Measurements from ENCODE around the gene PDE6B.
"Not testable (repeated sequence)": the region's sequence is repeated elsewhere in the genome, so short reads cannot be mapped to it uniquely, and the experiment has no call there.

PDE6B gene

DNA sequence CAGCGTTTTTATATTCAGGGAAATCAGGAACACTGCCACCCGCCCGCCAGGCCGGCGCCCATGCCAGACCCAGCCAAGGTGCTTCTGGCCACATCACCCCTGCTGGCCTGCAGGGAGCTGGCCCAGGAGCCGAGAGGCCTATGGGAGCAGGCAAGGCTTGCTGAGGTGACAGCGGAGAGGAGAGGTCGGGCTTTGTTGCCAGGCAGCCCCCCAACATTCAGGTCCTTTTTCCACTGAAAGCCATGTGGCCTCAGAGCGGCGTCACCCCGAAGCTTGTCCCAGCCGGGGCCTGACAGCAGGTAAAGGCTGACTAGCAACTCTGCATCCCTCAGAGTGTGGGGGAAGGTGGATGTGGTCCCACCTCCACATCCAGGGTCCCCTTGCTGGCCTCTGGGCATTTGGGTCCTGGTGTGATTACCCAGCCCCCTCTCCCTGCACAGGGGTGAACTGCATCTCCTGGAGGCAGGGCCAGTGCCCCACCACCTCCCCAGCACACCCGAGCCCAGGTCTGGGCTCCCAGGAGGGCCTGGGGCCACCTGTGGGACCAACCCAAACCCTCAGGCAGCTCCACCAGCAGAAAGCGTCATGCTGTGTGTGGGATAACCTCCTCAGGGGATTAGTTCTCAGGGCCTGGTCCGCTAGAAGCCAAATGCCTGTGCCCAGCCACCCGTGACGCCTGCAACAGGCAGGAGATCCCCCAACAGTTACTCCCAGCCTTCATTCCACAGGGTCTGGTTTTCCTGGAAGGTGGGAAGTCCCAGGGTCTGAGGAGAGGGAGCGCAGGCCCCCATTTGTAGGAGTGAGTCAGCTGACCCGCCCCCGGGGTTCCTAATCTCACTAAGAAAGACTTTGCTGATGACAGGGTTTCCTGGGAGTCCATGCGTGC is at the start of gene PDE6B:
TSS of gene PDE6B (plus strand) at position 869 of the 886 bp plus-strand sequence. CDS start 54 bp downstream, outside the sequence.
- DNase-seq (ENCODE audit: low read depth), result no peak

DNA sequence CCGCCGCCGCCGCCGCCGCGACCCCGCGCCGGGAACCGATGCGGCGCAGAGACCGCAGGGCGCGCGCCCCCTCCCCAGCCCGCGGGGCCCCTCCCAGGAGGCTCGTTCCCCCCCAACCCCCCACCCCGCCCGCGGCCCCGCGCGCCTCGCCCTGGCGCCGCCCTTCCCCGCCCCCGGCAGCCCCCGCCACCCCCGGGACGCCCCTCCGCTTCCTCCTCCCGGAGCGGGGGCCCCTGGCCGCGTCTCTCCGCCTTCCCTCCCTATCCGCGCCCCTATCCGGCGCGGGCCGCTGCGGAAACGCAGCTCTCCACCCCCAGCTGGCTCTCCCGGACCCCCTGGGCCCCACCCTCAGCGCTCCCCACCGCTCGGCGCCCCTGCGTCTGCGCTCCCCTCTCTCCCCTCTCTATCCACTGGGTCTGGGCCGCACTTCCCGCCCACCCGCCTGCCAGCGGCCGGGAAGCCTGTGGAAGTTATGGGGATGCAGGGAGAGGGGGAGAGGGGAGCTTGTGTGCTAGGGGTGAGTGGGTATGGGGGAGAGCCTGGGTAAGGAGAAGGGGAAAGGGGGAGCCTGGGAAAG is 49.0 kb upstream of the PDE6B start, which contains the start of gene TMEM271:
TSS of gene TMEM271 (minus strand) at position 51 of the 577 bp plus-strand sequence. CDS start 233 bp downstream, outside the sequence.
- DNase-seq (ENCODE audit: low read depth), result no peak

- DNase-seq (ENCODE audit: low read depth), result no peak
Observed at GRCh38 chr4:576991-577498, 48.3 kb upstream of the PDE6B start.

- DNase-seq (ENCODE audit: low read depth), result peak; percentile 32
Observed at GRCh38 chr4:577499-578450, 47.6 kb upstream of the PDE6B start.

DNA sequence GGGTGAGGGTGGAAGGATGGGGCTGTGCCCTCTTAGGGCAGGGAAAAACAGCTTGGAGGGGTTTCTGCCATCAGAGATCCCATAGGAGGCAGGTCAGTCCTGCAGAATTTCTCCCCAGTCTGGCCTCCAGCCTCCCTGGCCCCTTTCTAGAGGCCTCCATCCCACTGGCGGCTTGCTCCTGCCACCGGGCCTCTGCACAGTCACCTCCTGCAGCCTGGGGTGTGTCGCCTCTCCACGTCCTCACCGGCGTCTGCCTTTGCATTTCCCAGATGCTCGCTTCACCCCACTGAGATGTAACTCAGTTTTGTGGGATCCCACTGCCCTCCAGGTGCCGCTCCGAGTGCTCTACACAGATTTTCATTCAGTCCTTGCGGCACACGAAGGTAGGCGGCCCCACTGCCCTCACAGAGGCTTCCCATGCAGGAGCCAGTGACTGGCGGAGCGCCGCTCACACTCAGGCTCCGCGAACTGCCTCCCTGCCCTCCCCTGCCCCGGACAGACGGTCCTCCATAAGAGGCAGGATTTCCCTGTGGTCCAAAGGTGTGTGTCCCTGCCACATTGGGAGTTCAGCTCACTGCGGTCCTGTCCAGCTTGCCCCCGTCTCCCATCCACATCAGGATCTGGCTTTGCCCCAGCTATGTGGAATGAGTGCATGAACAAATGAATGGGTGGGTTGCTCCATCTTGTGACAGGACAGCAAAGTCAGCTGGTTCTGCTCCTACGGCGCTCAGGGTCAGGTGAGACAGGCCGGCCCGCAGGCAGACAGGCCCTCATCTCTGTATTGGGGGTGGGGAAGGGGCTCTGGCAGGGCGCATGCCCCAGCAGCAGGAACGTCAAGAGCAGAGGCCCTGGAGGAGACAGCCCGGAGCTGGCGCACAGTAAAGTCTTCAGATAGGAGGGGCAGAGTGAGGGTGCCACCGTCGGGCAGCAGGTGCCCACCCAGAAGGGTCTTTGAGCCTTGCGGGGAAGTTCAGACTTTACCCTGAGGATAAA is 46.6 kb upstream of the PDE6B start:
- DNase-seq (ENCODE audit: low read depth), result no peak

DNA sequence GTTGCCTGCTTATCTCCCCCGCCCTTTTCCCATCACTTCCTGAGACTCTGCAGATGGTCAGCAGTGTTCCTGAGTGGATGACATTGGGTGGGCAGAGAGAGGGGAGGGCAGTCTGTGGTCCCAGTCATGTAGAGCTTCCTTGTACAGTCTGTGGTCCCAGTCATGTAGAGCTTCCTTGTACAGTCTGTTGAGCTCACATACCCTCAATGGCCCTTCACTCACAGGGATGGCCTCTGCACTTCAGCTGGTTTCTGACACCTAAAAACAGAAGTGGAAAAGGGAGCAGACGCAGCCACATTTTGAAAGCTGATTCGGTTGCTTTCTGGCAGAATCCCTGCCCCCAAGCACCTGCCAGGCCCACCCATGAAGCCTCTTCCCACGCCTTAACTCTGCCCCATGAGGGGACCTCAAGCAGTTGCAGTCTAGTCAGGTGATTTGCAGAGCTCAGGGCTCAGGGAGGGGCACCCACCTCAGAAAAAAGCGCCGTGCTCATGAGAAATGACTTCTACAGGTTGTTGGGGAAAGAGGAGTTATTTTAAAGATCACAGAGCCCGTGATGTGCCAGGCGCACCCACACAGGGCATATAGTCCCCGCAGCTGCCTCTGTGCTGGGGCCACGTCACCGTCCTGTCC is 45.7 kb upstream of the PDE6B start:
- no peak for DNase-seq (ENCODE audit: low read depth)

DNA sequence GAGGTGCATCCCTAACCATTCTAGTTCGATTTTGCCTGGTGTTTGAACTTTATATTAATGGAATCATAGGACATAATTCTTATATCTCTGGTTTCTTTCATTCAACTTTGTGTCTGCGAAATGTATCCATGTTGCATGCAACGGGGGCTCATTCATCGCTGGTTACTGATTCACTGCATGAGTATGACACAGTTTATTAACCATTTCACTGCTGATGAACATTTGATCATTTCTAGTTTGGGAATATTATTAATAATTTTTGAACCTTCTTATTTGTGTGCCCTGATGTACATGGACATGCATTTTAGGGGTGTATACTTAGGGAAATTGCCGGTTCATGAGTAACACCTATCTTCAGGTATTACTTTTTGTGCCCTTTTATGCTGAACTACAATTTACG is 44.2 kb upstream of the PDE6B start:
- DNase-seq (ENCODE audit: low read depth), result no peak

DNA sequence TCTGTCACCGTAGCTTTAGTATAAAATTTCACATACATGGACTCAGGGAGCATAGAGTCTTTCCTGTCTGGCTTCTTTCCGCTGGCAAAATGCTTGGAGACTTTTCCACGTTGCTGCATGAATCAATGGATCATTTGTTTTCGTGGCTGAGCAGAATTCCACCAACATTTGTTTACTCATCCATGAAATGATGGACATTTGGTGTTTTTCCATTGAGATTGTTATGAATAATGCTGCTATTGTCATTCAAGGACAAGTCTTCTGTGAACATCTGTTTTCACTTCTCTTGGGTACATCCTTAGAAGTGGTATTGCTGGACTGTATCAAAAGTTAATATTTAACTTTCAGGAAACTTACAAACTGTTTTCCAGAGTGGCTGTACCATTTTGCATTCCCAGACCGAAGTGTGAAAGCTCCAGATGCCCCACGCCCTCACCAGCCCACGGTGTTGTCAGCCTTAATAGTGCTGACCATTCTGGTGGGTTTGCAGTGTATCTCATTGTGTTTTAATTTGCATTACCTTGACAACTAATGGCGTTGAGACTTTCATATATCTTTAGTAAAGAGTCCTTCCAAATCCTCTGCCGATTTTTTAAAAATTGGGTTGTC is 43.5 kb upstream of the PDE6B start:
- DNase-seq (ENCODE audit: low read depth), result no peak

- DNase-seq (ENCODE audit: low read depth), result no peak
Observed at GRCh38 chr4:583820-584219, 41.6 kb upstream of the PDE6B start.

- DNase-seq (ENCODE audit: low read depth), result no peak
Observed at GRCh38 chr4:587671-588350, 37.6 kb upstream of the PDE6B start.

DNA sequence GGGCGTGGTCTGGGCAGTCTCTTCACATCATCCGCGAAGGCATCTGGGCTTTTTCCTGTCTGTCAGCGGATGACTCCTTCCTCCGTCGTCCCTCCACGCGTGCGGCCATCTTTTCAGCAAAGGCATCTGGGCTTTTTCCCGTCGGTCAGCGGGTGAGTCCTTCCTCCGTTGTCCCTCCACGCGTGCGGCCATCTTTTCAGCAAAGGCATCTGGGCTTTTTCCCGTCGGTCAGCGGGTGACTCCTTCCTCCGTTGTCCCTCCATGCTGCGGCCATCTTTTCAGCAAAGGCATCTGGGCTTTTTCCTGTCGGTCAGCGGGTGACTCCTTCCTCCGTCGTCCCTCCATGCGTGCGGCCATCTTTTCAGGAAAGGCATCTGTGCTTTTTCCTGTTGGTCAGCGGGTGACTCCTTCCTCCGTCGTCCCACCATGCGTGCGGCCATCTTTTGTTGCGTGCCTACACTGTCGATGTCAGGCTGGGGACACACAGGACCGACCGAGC is 37.0 kb upstream of the PDE6B start:
- no peak for DNase-seq (ENCODE audit: low read depth)

DNA sequence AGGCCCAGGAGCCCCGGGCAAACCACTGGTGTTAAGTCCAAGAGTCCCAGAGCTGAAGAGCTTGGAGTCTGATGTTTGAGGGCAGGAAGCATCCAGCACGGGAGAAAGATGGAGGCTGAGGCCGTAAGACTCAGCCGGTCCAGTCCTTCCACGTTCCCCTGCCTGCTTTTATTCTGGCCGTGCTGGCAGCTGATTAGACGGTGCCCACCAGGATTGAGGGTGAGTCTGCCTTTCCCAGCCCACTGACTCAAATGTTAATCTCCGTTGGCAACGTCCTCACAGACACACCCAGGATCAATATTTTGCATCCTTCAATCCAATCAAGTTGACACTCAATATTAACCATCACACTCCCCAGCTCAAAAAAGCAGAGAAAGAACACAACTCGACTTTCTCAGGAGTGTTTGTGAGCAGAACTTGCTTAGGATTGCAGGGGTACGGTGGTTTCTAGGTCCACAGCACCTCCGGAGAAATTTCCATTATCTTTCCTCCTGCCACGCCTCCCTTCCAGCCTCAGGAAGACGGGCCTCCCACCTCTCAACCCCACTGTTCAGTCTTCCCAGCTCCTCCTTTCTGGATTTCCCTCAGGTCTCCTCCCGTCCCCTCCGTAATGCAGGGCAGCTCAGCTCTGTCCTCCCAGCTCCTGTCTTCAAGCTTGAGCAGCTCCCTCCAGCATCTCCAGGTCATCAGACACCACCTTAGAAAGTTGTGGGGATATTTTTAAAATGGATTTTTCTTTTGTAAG is 36.0 kb upstream of the PDE6B start:
- no peak for DNase-seq (ENCODE audit: low read depth)

GRCh38 chr4:590313-590841 is 35.0 kb upstream of the PDE6B start:
- no peak for DNase-seq (ENCODE audit: low read depth)

- not testable (repeated sequence) for DNase-seq (ENCODE audit: low read depth)
Observed at GRCh38 chr4:592178-592577, 33.2 kb upstream of the PDE6B start.

GRCh38 chr4:592825-593520 is 32.4 kb upstream of the PDE6B start:
- no peak for DNase-seq (ENCODE audit: low read depth)

DNA sequence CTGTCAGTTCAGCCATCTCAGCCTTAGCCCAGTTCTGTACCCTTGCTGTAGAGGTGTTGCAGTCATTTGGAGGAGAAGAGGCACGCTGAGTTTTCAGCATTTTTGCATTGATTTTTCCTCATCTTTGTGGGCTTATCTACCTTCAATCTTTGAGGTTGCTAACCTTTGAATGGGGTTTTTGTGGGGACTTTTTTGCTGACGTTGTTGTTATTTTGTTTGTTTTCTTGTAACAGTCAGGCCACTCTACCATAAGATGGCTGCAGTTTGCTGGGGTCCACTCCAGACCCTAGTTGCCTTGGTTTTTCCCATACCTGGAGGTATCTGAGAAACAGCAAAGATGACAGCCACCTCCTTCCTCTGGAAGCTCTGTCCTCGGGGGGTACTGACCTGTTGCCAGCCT is 26.4 kb upstream of the PDE6B start:
- no peak for DNase-seq (ENCODE audit: low read depth)

DNA sequence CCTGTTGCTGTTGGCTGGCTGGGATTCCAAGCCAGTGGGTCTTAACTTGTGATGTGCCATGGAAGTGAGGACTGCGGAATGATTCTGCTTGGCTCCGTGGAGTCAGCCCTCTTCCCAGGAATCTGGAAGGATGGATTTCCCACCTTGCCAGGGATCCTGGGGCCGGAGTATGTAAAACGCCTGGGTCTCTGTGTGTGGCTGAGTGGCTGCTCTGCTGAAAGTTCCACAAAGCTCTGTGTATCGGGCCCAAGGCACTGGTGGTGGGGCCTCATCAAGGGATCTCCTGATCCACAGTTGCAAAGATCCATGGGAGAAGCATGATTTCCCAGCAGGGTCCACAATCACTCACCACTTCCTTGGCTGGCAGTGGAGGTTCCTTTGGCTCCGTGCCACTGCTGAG is 25.2 kb upstream of the PDE6B start:
- DNase-seq (ENCODE audit: low read depth), result no peak
